IPS-20b (cell line): Measurements from ENCODE around the gene TWSG1.

Source experiments
- H3K27ac ChIP-seq: one replicate; pipeline ENCODE4 v1.5.1; 2013; ENCODE audit warnings: low read length
- H3K27me3 ChIP-seq: 2 replicates; pipeline ENCODE4 v1.6.1; 2013; ENCODE audit warnings: mild to moderate bottlenecking, low read length, inconsistent platforms; ENCODE audit not compliant: insufficient read depth
- H3K36me3 ChIP-seq: 2 replicates; pipeline ENCODE4 v1.6.1; 2013; ENCODE audit warnings: low read depth, mild to moderate bottlenecking, inconsistent platforms, low read length, moderate library complexity; ENCODE audit not compliant: insufficient read depth
- H3K4me1 ChIP-seq: 2 replicates; pipeline ENCODE4 v1.6.1; 2013; ENCODE audit warnings: mild to moderate bottlenecking, control low read depth, inconsistent platforms, low read length, moderate library complexity; ENCODE audit not compliant: insufficient read depth
- H3K4me3 ChIP-seq: 2 replicates; pipeline ENCODE4 v1.5.1; 2013; ENCODE audit warnings: mild to moderate bottlenecking, low read length, inconsistent platforms
- H3K9ac ChIP-seq: 2 replicates; pipeline ENCODE4 v1.6.1; 2013; ENCODE audit warnings: low read depth, mild to moderate bottlenecking, inconsistent platforms, low read length, moderate library complexity
- H3K9me3 ChIP-seq: 2 replicates; pipeline ENCODE4 v1.6.1; 2013; ENCODE audit warnings: mild to moderate bottlenecking, low read depth, low read length, inconsistent platforms; ENCODE audit not compliant: insufficient read depth

TWSG1 gene

GRCh38 chr18:9336827-9337226, 2.3 kb downstream of the TWSG1 start:
- Histone ChIP-seq H3K9ac (no peak overlapping the region), H3K4me3 (no peak overlapping the region), H3K9me3 (no peaks in the 10 kb centered on the region), H3K4me1 (no peaks in the 10 kb centered on the region; the same call in 1 of the 2 replicates), H3K27ac (no peak overlapping the region), H3K27me3 (peaks cover 18% of the 10 kb centered on the region; the same call in 1 of the 2 replicates), H3K36me3 (peaks cover 26% of the 10 kb centered on the region)

GRCh38 chr18:9337873-9338272, 3.3 kb downstream of the TWSG1 start:
- Histone ChIP-seq H3K27ac (no peak overlapping the region), H3K9ac (no peak overlapping the region), H3K4me3 (no peak overlapping the region)

GRCh38 chr18:9340472-9340871, 5.9 kb downstream of the TWSG1 start:
- peaks cover 7% of the 10 kb centered on the region; the same call in 1 of the 2 replicates for H3K27me3 ChIP-seq
- H3K4me3 ChIP-seq = no peak overlapping the region
- H3K36me3 ChIP-seq = peaks cover 40% of the 10 kb centered on the region
- H3K9ac ChIP-seq = no peak overlapping the region
- no peaks in the 10 kb centered on the region; the same call in 1 of the 2 replicates for H3K4me1 ChIP-seq
- no peak overlapping the region for H3K27ac ChIP-seq
- peaks cover 4% of the 10 kb centered on the region for H3K9me3 ChIP-seq

More at GRCh38 chr18:9337873-9338272, 3.3 kb downstream of the TWSG1 start:
- Histone ChIP-seq H3K27me3 (peaks cover 18% of the 10 kb centered on the region; the same call in 1 of the 2 replicates), H3K4me1 (no peaks in the 10 kb centered on the region; the same call in 1 of the 2 replicates), H3K36me3 (peaks cover 31% of the 10 kb centered on the region), H3K9me3 (no peaks in the 10 kb centered on the region)

GRCh38 chr18:9343577-9343976, 9.0 kb downstream of the TWSG1 start:
- no peak overlapping the region for H3K27ac ChIP-seq
- no peak overlapping the region for H3K9ac ChIP-seq
- no peaks in the 10 kb centered on the region for H3K4me1 ChIP-seq
- no peak overlapping the region for H3K4me3 ChIP-seq
- H3K9me3 ChIP-seq = peaks cover 4% of the 10 kb centered on the region
- H3K27me3 ChIP-seq = no peaks in the 10 kb centered on the region
- peaks cover 25% of the 10 kb centered on the region; the same call in 1 of the 2 replicates for H3K36me3 ChIP-seq

- H3K9me3 ChIP-seq = peaks cover 4% of the 10 kb centered on the region
- no peaks in the 10 kb centered on the region for H3K4me1 ChIP-seq
- peaks cover 14% of the 10 kb centered on the region; the same call in 1 of the 2 replicates for H3K36me3 ChIP-seq
- no peak overlapping the region for H3K9ac ChIP-seq
- no peak overlapping the region for H3K27ac ChIP-seq
- no peaks in the 10 kb centered on the region for H3K27me3 ChIP-seq
- H3K4me3 ChIP-seq = no peak overlapping the region
Observed at GRCh38 chr18:9346775-9347174, 12.2 kb downstream of the TWSG1 start.

GRCh38 chr18:9348079-9348671, 13.6 kb downstream of the TWSG1 start:
- Histone ChIP-seq H3K9me3 (peaks cover 4% of the 10 kb centered on the region), H3K27me3 (no peaks in the 10 kb centered on the region), H3K4me3 (no peak overlapping the region), H3K27ac (no peak overlapping the region), H3K36me3 (peaks cover 8% of the 10 kb centered on the region; the same call in 1 of the 2 replicates), H3K4me1 (no peaks in the 10 kb centered on the region), H3K9ac (no peak overlapping the region)

- H3K9me3 ChIP-seq = no peaks in the 10 kb centered on the region
- no peak overlapping the region for H3K4me3 ChIP-seq
- peaks cover 4% of the 10 kb centered on the region; the same call in 1 of the 2 replicates for H3K36me3 ChIP-seq
- H3K27me3 ChIP-seq = no peaks in the 10 kb centered on the region
- no peak overlapping the region for H3K9ac ChIP-seq
- H3K27ac ChIP-seq = no peak overlapping the region
- no peaks in the 10 kb centered on the region for H3K4me1 ChIP-seq
Observed at GRCh38 chr18:9348766-9349165, 14.2 kb downstream of the TWSG1 start.

- Histone ChIP-seq H3K9ac (no peak overlapping the region), H3K27ac (no peak overlapping the region), H3K4me3 (no peak overlapping the region), H3K9me3 (no peaks in the 10 kb centered on the region), H3K4me1 (no peaks in the 10 kb centered on the region), H3K27me3 (no peaks in the 10 kb centered on the region), H3K36me3 (no peaks in the 10 kb centered on the region)
Observed at GRCh38 chr18:9353596-9353995, 19.0 kb downstream of the TWSG1 start.

- no peak overlapping the region for H3K27ac ChIP-seq
- H3K9me3 ChIP-seq = no peaks in the 10 kb centered on the region
- no peaks in the 10 kb centered on the region for H3K36me3 ChIP-seq
- no peaks in the 10 kb centered on the region for H3K27me3 ChIP-seq
- H3K9ac ChIP-seq = no peak overlapping the region
- no peaks in the 10 kb centered on the region for H3K4me1 ChIP-seq
- H3K4me3 ChIP-seq = no peak overlapping the region
Observed at GRCh38 chr18:9354256-9354655, 19.7 kb downstream of the TWSG1 start.

- Histone ChIP-seq H3K27me3 (no peaks in the 10 kb centered on the region), H3K4me1 (no peaks in the 10 kb centered on the region), H3K9ac (no peak overlapping the region), H3K27ac (no peak overlapping the region), H3K9me3 (no peaks in the 10 kb centered on the region), H3K36me3 (no peaks in the 10 kb centered on the region), H3K4me3 (no peak overlapping the region)
Observed at GRCh38 chr18:9356976-9357375, 22.4 kb downstream of the TWSG1 start.

- no peak overlapping the region for H3K4me3 ChIP-seq
- no peaks in the 10 kb centered on the region for H3K4me1 ChIP-seq
- no peak overlapping the region for H3K27ac ChIP-seq
- no peaks in the 10 kb centered on the region for H3K27me3 ChIP-seq
- H3K9me3 ChIP-seq = no peaks in the 10 kb centered on the region
- no peak overlapping the region for H3K9ac ChIP-seq
- H3K36me3 ChIP-seq = no peaks in the 10 kb centered on the region
Observed at GRCh38 chr18:9359796-9360195, 25.2 kb downstream of the TWSG1 start.

GRCh38 chr18:9361191-9361590, 26.6 kb downstream of the TWSG1 start:
- Histone ChIP-seq H3K4me1 (peaks cover 3% of the 10 kb centered on the region; the same call in 1 of the 2 replicates), H3K4me3 (no peak overlapping the region), H3K27ac (no peak overlapping the region)

More at GRCh38 chr18:9361191-9361590, 26.6 kb downstream of the TWSG1 start:
- no peaks in the 10 kb centered on the region for H3K9me3 ChIP-seq
- no peaks in the 10 kb centered on the region for H3K27me3 ChIP-seq
- H3K9ac ChIP-seq = no peak overlapping the region
- H3K36me3 ChIP-seq = no peaks in the 10 kb centered on the region
